Thoracic aorta (tissue), 2 donors: ENCODE results near the gene FSTL3. TPM values are rescaled to one million over a fixed set of nuclear protein-coding genes. Genes with fewer than 3 reads are reported as not detected.

Experiments
- ATAC-seq: fragments of 150-250 bp; one replicate; pipeline ENCODE4 v1.8.0; 2017; ENCODE audit warnings: low read depth; ENCODE audit not compliant: insufficient number of reproducible peaks, low FRiP score
- DNase-seq: peaks from one replicate; pipeline ENCODE4 v3.0.0-alpha.2; 2020; ENCODE audit warnings: low spot score
- H3K27ac ChIP-seq, 2 donors: fragments of 200-600 bp; sonication (generic); 1 replicate in 1 of 2; 2 replicates in 1 of 2; pipeline ENCODE4 v1.5.1; 2016; ENCODE audit warnings: mild to moderate bottlenecking in 2 of 2, moderate library complexity in 2 of 2
- H3K27me3 ChIP-seq: fragments of 200-600 bp; sonication (generic); replicated peaks from 2 replicates; pipeline ENCODE4 v1.6.0; 2016; ENCODE audit warnings: mild to moderate bottlenecking; ENCODE audit not compliant: insufficient read depth
- H3K36me3 ChIP-seq: fragments of 200-600 bp; sonication (generic); one replicate; pipeline ENCODE4 v1.5.1; 2016
- H3K4me1 ChIP-seq, 2 donors: fragments of 200-600 bp; sonication (generic); 1 replicate in 1 of 2; 2 replicates in 1 of 2; pipeline versions ENCODE4 v1.5.1 to v1.6.0; 2016; ENCODE audit warnings: low read depth in 2 of 2, mild to moderate bottlenecking in 1 of 2; ENCODE audit not compliant: control insufficient read depth in 1 of 2
- H3K4me3 ChIP-seq: fragments of 200-600 bp; sonication (generic); 2 replicates; pipeline ENCODE4 v1.5.1; 2016; ENCODE audit warnings: mild to moderate bottlenecking
- H3K9me3 ChIP-seq: fragments of 200-600 bp; sonication (generic); 2 replicates; pipeline ENCODE4 v1.5.1; 2016
- total RNA-seq, 2 donors: library from RNA; depleted of rRNA; stranded (reverse); fragments of >200 nt; gene quantifications; one replicate each; pipeline versions ENCODE4 v1.1.0 to v1.2.3, GENCODE V29; 2016
- TF ChIP-seq, protein P1 (sequence below): fragments of 200-600 bp; sonication (generic); IDR thresholded peaks from one replicate; pipeline ENCODE4 v1.5.1; 2019; ENCODE audit warnings: antibody characterized with exemption

Gene FSTL3
- total RNA-seq, 2 donors from 2014 or later, result 361 to 595 TPM

DNA sequence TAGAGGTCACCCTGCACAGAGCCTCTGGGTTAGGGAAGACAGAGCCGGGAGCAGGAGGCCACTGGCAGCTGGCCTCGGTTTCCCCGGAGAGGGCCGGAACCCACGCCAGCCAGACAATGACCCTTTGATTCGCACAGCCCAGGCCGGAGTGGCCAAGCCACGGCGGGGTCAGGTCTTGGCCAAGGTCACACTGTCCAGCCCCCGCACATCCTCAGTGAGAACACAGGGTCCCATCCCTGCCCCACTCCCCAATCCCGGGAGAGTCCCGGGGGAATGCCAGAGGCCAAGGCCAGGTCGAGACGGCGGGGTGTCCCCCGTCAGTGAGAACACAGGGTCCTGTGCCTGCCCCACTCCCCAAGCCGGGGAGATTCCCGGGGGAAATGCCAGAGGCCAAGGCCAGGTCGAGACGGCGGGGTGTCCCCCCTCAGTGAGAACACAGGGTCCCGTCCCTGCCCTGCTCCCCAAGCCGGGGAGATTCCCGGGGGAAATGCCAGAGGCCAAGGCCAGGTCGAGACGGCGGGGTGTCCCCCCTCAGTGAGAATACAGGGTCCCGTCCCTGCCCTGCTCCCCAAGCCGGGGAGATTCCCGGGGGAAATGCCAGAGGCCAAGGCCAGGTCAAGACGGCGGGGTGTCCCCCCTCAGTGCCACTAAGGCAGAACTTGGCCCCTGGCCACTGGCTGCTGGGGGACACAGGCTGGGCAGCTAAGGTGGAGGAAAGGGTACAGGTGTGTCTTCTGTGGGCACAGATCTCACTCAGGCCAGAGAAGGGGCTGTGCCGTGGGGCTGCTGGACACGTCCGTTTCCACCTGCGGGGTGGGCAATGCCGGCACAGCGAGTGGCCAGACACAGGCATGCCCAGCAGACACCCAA, 1.7 kb upstream of the FSTL3 start:
- no peaks in the 10 kb centered on the region for H3K27me3 ChIP-seq
- ATAC-seq (no peak), DNase-seq (no peak)
- no peaks in the 10 kb centered on the region for H3K9me3 ChIP-seq
- H3K36me3 ChIP-seq, result no peaks in the 10 kb centered on the region
- TF ChIP-seq, protein P1, sequence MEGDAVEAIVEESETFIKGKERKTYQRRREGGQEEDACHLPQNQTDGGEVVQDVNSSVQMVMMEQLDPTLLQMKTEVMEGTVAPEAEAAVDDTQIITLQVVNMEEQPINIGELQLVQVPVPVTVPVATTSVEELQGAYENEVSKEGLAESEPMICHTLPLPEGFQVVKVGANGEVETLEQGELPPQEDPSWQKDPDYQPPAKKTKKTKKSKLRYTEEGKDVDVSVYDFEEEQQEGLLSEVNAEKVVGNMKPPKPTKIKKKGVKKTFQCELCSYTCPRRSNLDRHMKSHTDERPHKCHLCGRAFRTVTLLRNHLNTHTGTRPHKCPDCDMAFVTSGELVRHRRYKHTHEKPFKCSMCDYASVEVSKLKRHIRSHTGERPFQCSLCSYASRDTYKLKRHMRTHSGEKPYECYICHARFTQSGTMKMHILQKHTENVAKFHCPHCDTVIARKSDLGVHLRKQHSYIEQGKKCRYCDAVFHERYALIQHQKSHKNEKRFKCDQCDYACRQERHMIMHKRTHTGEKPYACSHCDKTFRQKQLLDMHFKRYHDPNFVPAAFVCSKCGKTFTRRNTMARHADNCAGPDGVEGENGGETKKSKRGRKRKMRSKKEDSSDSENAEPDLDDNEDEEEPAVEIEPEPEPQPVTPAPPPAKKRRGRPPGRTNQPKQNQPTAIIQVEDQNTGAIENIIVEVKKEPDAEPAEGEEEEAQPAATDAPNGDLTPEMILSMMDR, result no peak
- H3K4me3 ChIP-seq, result no peak overlapping the region
- H3K4me1 ChIP-seq, result peaks cover 14 to 21% of the 10 kb centered on the region in 2 donors
- no peak overlapping the region for H3K27ac ChIP-seq

DNA sequence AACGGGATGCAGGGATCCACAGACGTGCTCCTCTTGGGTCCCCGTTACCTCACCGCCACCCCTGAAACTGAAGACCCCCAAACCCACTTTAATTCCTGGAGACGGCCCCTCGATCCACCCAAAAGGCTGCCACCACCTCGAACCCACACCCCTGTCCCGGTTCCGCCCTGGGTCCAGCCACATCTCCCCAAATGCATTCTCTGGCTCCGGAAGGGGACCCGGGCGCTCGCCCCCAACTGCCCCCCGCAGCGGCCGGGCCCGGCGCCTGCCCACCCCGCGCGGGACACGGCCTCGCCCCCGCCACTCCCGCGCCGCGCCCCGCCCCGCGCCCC, 219 bp upstream of the FSTL3 start:
- DNase-seq (no peak), ATAC-seq (no peak)
- H3K4me1 ChIP-seq, result peaks cover 14 to 23% of the 10 kb centered on the region in 2 donors
- peak overlapping the region; percentile 96 to 99 for H3K27ac ChIP-seq
- H3K36me3 ChIP-seq, result no peaks in the 10 kb centered on the region
- H3K4me3 ChIP-seq, result peak overlapping the region; percentile 97
- H3K9me3 ChIP-seq, result no peaks in the 10 kb centered on the region
- H3K27me3 ChIP-seq, result no peaks in the 10 kb centered on the region
- TF ChIP-seq, protein P1, result no peak

DNA sequence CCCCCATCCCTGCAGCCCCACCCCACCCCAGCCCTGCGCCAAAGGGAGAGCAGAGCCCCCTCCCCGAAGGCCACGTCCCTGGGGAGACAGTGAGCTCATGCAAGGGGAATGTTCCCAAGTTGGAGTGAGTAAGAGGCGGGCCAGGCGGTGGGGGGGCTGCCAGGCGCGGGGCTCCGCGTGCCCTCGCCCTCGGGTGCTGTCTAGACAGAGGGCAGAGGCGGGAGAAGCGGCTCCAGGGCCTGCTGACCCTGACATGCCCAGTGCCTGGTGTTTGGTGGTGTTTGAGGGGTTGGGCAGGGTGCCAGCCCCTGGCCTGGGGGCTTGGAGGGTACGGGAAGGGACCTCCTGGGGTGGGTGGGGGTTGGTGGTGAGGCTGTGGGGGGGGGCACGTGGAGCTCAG, 1.0 kb downstream of the FSTL3 start:
- TF ChIP-seq, protein P1, result no peak
- peak overlapping the region; percentile 97 for H3K4me3 ChIP-seq
- ATAC-seq (peak; percentile 31), DNase-seq (peak; percentile 72)
- H3K27ac ChIP-seq, result peak overlapping the region; percentile 96 to 99
- peaks cover 14 to 23% of the 10 kb centered on the region in 2 donors for H3K4me1 ChIP-seq
- H3K36me3 ChIP-seq, result peaks cover 6% of the 10 kb centered on the region
- no peaks in the 10 kb centered on the region for H3K9me3 ChIP-seq
- H3K27me3 ChIP-seq, result no peaks in the 10 kb centered on the region

DNA sequence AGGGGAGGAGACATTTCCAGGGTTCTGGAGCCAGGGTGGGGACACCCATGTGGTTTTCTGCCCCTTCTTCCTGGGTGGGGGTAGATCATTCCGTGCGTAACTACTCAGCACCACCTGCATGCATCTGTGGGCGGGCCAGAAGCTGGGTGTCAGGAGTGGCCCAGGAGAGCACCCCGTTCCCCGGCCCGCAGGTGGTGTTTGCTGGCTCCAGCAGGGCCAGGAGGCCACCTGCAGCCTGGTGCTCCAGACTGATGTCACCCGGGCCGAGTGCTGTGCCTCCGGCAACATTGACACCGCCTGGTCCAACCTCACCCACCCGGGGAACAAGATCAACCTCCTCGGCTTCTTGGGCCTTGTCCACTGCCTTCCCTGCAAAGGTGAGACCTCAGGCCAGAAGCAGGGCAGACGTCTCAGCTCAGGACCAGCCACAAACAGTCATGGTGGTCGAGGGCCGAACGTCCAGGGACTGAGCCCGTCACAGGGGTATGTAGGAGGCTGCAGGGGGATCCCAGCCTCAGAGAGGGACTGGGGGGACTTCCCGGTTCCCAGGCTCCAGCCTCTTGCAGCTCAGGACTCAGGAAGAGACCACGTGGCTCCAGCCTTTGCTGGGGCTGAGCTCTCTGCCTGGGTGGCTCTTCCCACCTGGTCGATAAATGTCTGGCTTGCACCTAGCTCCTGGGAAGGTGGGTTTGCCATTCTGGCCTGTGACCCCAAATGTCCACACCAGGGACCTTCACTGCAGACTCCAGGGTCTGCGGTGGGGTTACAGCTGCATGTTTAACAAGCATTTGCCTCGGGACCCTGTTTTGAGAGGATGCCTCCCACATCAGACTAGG, 1.6 kb downstream of the FSTL3 start:
- Histone ChIP-seq H3K27ac (peak overlapping the region; percentile 96 to 99), H3K4me1 (peaks cover 14 to 23% of the 10 kb centered on the region in 2 donors), H3K4me3 (peak overlapping the region; percentile 97), H3K36me3 (peaks cover 6% of the 10 kb centered on the region), H3K27me3 (no peaks in the 10 kb centered on the region), H3K9me3 (no peaks in the 10 kb centered on the region)
- no peak for DNase-seq
- ATAC-seq, result no peak
- TF ChIP-seq, protein P1, result no peak

DNA sequence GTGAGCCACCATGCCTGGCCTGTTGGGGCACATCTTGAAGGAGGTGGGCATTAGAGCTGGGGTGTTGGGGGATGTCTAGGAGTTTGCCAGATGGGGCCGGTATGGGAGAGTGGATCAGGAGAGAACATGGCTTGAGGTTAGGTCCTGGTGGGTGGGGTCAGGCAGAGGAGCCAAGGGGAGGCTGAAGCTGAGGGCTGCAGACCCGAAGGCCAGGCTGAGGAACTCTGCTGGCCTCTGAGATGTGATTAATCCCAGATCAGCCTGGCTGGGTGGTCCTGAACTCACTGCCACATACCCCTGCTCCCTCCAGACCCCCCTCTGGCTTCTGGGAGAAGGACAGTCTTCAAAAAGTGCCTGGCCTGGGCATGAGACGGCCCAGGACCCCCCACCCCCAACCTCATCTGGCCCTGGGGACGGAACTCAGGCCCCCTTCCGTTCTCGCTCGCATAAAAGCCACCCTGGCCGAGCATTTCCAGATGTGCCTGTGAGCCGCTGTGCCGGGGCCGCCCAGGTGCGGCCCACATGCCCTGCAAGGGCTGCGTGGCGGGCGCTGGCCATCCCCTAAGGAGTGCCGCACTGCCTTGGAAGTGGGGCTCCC, 2.7 kb downstream of the FSTL3 start:
- ATAC-seq (no peak), DNase-seq (no peak)
- Histone ChIP-seq H3K27ac (peak overlapping the region; percentile 96 to 99), H3K36me3 (peaks cover 6% of the 10 kb centered on the region), H3K4me3 (peak overlapping the region; percentile 76), H3K4me1 (peaks cover 14 to 23% of the 10 kb centered on the region in 2 donors), H3K27me3 (no peaks in the 10 kb centered on the region), H3K9me3 (no peaks in the 10 kb centered on the region)
- TF ChIP-seq, protein P1, result no peak
